ENCODE measurements around the gene KCTD21. TPM values are rescaled to one million over a fixed set of nuclear protein-coding genes. Genes with fewer than 3 reads are reported as not detected.

KCTD21 gene
- total and polyA plus RNA-seq, 2 of the 4 experiments (the other 2 are of a cell fraction) = 12.2 to 12.5 TPM

- H3K14ac ChIP-seq (replicated peaks; ENCODE audit: low read depth, low read length) = no peak overlapping the region
- DNase-seq = no peak
- ChIA-PET POLR2A (ENCODE audit: unreplicated experiment) (no interaction called here), CTCF (interaction anchor here (0.6 to 1.2 kb wide), 2 partner anchors 124 to 205 kb away, joined by 3 read pairs; no protein-coding TSS in a partner anchor)
- H2AK9ac ChIP-seq (replicated peaks; ENCODE audit: low read depth, low read length, poor library complexity) = no peak overlapping the region
- H3K4ac ChIP-seq (ENCODE audit: low read depth, low read length) = no peak overlapping the region
- no peak overlapping the region for H2AFZ ChIP-seq (replicated peaks; ENCODE audit: low read length, poor library complexity)
- peaks cover 26% of the 10 kb centered on the region for H3K9me1 ChIP-seq (ENCODE audit: insufficient read depth, low read length)
- no peak overlapping the region for H3K27ac ChIP-seq (ENCODE audit: insufficient read depth, low read length)
- H3K4me2 ChIP-seq (ENCODE audit: low read depth, low read length) = no peak overlapping the region
- H3K79me1 ChIP-seq (ENCODE audit: low read depth in 1 of 2, low read length in 2 of 2) = peaks cover 0 to 19% of the 10 kb centered on the region in 2 experiments; a peak in 3 of 4 replicates
- dilution Hi-C loops (cut with HindIII; ENCODE audit: low sequenced_read_pairs, unreplicated experiment) = no loop called here
- H4K5ac ChIP-seq (ENCODE audit: low read depth, low read length) = no peak overlapping the region
- no peak overlapping the region for H3K18ac ChIP-seq (ENCODE audit: low read depth, low read length)
- in situ Hi-C loops (cut with MboI; ENCODE audit: low sequenced_read_pairs) = loop anchor here (10.0 kb wide), 1 partner anchor 338 kb away; no protein-coding TSS in a partner anchor
- no peak for ATAC-seq (ENCODE audit: low read depth)
- peaks cover 23% of the 10 kb centered on the region for H3K36me3 ChIP-seq (ENCODE audit: control insufficient read depth, insufficient read depth, low read length)
- peaks cover 14% of the 10 kb centered on the region for H3K4me1 ChIP-seq (ENCODE audit: control insufficient read depth, insufficient read depth, low read length)
- no peak overlapping the region for H3K9ac ChIP-seq (ENCODE audit: low read depth, low read length)
- intact Hi-C loops (cut with micrococcal nuclease) = no loop called here
- BruUV-seq (replicated peaks) = no TSS peak
- no peak overlapping the region for H2BK120ac ChIP-seq (ENCODE audit: low read depth, low read length)
- no peak overlapping the region for H4K91ac ChIP-seq (ENCODE audit: insufficient read depth, low read depth, low read length)
- 0 out of 2 replicates have a peak overlapping the region, but pooled peaks have one; percentile 5 for H3K23ac ChIP-seq (ENCODE audit: low read depth, low read length)
- H3K27me3 ChIP-seq (ENCODE audit: control insufficient read depth, insufficient read depth, low read length) = no peaks in the 10 kb centered on the region
- H3K56ac ChIP-seq (ENCODE audit: extremely low read depth, insufficient read depth, low read length) = no peak overlapping the region
- H2BK20ac ChIP-seq (ENCODE audit: low read depth, low read length) = no peak overlapping the region
- H4K20me1 ChIP-seq (ENCODE audit: insufficient read depth, low read length) = peaks cover 8% of the 10 kb centered on the region; the same call in 1 of the 2 replicates
- no peak overlapping the region for H4K8ac ChIP-seq (ENCODE audit: low read depth in 2 of 2, low read length in 2 of 2)
- H2BK5ac ChIP-seq (ENCODE audit: low read depth, low read length, poor library complexity, severe bottlenecking) = no peak overlapping the region
- H2BK15ac ChIP-seq (ENCODE audit: low read depth, low read length) = no peak overlapping the region
- 97% methylated on average over 6 of the region's 12 CpGs; no CpG with 5 or more reads in 1 of the 2 experiments for WGBS, 2 experiments (ENCODE audit: extremely low coverage in 2 of 2, insufficient read length in 1 of 2)
- no peaks in the 10 kb centered on the region for H3K9me3 ChIP-seq (ENCODE audit: control insufficient read depth, insufficient read depth, low read length)
- H2AK5ac ChIP-seq (ENCODE audit: low read depth, low read length) = no peak overlapping the region
- H3K4me3 ChIP-seq (ENCODE audit: insufficient read depth, low read depth, low read length) = no peak overlapping the region
- TF ChIP-seq RFX5 (IDR thresholded peaks at IDR 0.05; ENCODE audit: low read depth, low read length) (no peak), MAFK (IDR thresholded peaks at IDR 0.05; ENCODE audit: low read depth, low read length) (no peak), RCOR1 (IDR thresholded peaks at IDR 0.05; ENCODE audit: insufficient replicate concordance, low read length) (no peak), RAD21 (IDR thresholded peaks at IDR 0.05; ENCODE audit: low read length) (no peak), MXI1 (IDR thresholded peaks at IDR 0.05; ENCODE audit: borderline replicate concordance, low read depth, low read length) (no peak), SMC3 (IDR thresholded peaks at IDR 0.05; ENCODE audit: low read depth, low read length) (no peak), MAZ (IDR thresholded peaks at IDR 0.05; ENCODE audit: borderline replicate concordance, low read depth, low read length) (no peak), BHLHE40 (IDR thresholded peaks at IDR 0.05; ENCODE audit: low read depth, low read length) (no peak), FOS (IDR thresholded peaks at IDR 0.05; ENCODE audit: low read depth, low read length) (no peak), CEBPB (IDR thresholded peaks at IDR 0.05; ENCODE audit: low read depth, low read length) (no peak), POLR2A (IDR thresholded peaks at IDR 0.05; ENCODE audit: low read depth, low read length) (no peak), CHD1 (IDR thresholded peaks at IDR 0.05; ENCODE audit: low read depth, low read length) (no peak), NFE2L2 (IDR thresholded peaks at IDR 0.05; ENCODE audit: low read depth, low read length) (no peak)
- TF ChIP-seq, protein P1, sequence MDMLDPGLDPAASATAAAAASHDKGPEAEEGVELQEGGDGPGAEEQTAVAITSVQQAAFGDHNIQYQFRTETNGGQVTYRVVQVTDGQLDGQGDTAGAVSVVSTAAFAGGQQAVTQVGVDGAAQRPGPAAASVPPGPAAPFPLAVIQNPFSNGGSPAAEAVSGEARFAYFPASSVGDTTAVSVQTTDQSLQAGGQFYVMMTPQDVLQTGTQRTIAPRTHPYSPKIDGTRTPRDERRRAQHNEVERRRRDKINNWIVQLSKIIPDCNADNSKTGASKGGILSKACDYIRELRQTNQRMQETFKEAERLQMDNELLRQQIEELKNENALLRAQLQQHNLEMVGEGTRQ (IDR thresholded peaks at IDR 0.05; ENCODE audit: low read depth, low read length) = no peak
- TF ChIP-seq, protein P2, sequence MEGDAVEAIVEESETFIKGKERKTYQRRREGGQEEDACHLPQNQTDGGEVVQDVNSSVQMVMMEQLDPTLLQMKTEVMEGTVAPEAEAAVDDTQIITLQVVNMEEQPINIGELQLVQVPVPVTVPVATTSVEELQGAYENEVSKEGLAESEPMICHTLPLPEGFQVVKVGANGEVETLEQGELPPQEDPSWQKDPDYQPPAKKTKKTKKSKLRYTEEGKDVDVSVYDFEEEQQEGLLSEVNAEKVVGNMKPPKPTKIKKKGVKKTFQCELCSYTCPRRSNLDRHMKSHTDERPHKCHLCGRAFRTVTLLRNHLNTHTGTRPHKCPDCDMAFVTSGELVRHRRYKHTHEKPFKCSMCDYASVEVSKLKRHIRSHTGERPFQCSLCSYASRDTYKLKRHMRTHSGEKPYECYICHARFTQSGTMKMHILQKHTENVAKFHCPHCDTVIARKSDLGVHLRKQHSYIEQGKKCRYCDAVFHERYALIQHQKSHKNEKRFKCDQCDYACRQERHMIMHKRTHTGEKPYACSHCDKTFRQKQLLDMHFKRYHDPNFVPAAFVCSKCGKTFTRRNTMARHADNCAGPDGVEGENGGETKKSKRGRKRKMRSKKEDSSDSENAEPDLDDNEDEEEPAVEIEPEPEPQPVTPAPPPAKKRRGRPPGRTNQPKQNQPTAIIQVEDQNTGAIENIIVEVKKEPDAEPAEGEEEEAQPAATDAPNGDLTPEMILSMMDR (conservative IDR thresholded peaks at IDR 0.05; ENCODE audit: low read depth, low read length) = no peak
These were observed 38.6 kb upstream of the KCTD21 start for GRCh38 chr11:78226684-78227680.
